GM19467 (cell line): Measurements from ENCODE around the gene NUP85.
"Not testable (repeated sequence)": the region's sequence is repeated elsewhere in the genome, so short reads cannot be mapped to it uniquely, and the experiment has no call there.

Experiments used
- ATAC-seq: cut with Tn5 transposase; IDR thresholded peaks from one replicate; pipeline ENCODE4 v1.9.1; 2021; ENCODE audit warnings: mild to moderate bottlenecking, moderate library complexity; ENCODE audit not compliant: unreplicated experiment

NUP85 gene

GRCh38 chr17:75205037-75205792 lies at the start of gene NUP85:
Gene NUP85, plus strand, starts transcription at chr17:75205679. Its CDS starts 83 bp downstream, at chr17:75205762.
- peak; percentile 57 for ATAC-seq

DNA sequence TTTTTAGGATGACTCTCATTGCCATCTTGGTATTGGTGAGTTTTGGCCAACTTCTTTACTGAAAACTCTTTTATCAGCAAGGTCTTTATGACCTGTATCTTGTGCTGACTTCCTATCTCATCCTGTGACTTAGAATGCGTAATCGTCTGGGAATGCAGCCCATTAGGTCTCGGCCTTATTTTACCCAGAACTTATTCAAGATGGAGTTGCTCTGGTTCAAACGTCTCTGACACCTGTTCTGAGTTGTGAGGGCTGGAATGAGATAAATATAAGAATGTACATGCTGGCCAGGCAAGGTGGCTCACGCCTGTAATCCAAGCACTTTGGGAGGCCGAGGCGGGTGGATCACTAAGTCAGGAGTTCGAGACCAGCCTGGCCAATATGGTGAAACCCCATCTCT lies 47.0 kb upstream of the NUP85 start:
- ATAC-seq, result not testable (repeated sequence)

DNA sequence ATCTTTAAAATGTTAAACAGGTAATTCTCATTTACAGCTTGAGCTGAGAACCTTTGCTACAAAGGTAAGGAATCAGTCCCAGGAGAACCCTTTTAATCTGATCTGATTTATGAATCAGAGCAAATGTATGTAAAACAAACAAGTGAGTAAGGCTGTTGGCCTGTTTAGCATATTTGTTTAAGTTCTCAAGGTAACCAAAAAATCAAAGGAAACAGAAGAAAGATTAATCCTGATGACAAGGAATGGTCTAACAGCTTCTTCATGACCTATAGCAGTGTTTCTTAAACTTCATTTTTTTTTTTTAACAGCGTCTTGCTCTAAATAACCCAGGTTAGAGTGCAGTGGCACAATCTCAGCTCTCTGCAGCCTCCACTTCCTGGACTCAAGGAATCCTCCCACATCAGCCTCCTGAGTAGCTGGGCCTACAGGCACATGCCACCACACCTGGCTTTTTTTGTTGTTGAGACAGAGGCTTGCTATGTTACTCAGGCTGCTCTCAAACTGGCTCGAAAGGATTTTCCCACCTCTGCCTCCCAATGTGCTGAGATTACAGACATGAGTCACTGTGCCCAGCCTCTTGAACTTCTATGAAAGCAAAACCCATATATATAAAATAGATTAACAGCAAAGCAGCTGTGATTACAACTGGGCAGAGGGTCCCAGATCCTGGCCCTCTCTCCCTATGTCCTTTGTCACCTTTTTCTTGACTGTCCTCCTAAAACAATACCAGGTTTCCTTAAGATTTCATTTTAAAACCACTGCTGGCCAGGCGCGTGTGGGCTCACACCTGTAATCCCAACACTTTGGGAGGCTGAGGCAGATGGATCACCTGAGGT lies 46.1 kb upstream of the NUP85 start:
- no peak for ATAC-seq

- ATAC-seq, result no peak
Observed at GRCh38 chr17:75160211-75160610, 45.3 kb upstream of the NUP85 start.

DNA sequence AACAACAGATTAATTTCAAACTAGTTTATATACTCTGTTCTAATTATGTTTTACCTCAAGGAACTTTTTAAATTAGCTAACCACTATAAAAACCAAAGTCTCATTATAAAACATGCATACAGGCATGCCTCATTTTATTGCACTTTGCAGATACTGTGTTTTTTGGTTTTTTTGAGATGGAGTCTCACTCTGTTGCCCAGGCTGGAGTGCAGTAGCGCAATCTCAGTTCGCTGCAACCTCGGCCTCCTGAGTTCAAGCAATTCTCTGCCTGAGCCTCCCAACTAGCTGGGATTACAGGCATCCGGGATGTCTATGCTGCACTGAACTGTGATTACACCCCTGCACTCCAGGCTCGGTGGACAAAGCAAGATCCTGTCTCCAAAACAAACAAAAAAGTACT lies 42.4 kb upstream of the NUP85 start:
- no peak for ATAC-seq

GRCh38 chr17:75164606-75165005 lies 40.9 kb upstream of the NUP85 start:
- ATAC-seq, result not testable (repeated sequence)

DNA sequence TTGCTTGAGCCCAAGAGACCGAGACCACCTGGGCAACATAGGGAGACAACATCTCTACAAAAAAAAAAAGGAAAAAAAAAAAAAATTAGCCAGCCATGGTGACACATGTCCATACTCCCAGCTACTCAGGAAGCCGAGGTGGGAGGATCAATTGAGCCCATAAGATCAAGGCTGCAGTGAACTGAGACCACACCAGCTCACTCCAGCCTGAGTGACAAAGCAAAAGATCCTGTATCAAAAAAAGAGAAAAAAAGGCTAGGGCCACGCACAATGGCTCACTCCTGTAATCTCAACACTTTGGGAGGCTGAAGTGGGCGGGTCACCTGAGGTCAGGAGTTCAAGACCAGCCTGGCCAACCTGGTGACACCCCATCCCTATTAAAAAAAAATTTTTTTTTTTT lies 36.5 kb upstream of the NUP85 start:
- no peak for ATAC-seq

GRCh38 chr17:75173526-75173925 lies 32.0 kb upstream of the NUP85 start:
- no peak for ATAC-seq

- ATAC-seq, result no peak
Observed at GRCh38 chr17:75174996-75175395, 30.5 kb upstream of the NUP85 start.

DNA sequence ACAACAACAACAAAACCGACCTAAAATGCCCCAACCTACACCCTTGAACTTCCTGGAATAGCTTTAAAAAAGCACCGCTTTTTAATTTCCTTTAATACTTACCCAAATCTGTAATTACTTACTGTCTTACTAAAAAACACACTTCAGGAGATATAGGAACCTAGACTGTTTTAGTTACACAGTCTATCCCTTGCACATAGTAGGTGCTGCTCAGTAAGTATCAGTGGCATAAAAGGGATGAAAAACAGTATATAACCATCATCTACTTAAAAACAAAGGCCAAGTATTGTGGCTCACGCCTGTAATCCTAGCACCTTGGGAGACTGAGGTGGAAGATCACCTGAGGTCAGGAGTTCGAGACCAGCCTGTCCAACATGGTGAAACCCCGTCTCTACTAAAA lies 28.9 kb upstream of the NUP85 start:
- no peak for ATAC-seq

DNA sequence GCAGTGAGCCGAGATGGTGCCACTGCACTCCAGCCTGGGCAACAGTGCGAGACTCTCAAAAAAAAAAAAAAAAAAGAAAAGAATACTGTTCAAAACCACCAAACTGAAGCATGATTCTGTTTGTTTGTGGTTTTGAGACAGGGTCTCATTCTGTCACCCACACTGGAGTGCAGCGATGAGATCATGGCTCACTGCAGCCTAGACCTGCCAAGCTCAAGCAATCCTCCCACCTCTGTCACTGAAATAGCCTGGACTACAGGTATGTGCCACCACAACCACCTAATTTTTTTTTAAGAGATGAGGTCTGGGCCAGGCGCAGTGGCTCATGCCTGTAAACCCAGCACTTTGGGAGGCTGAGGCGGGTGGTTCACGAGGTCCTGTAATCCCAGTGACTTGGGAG lies 27.0 kb upstream of the NUP85 start:
- ATAC-seq, result no peak

- no peak for ATAC-seq
Observed at GRCh38 chr17:75181110-75181509, 24.4 kb upstream of the NUP85 start.

DNA sequence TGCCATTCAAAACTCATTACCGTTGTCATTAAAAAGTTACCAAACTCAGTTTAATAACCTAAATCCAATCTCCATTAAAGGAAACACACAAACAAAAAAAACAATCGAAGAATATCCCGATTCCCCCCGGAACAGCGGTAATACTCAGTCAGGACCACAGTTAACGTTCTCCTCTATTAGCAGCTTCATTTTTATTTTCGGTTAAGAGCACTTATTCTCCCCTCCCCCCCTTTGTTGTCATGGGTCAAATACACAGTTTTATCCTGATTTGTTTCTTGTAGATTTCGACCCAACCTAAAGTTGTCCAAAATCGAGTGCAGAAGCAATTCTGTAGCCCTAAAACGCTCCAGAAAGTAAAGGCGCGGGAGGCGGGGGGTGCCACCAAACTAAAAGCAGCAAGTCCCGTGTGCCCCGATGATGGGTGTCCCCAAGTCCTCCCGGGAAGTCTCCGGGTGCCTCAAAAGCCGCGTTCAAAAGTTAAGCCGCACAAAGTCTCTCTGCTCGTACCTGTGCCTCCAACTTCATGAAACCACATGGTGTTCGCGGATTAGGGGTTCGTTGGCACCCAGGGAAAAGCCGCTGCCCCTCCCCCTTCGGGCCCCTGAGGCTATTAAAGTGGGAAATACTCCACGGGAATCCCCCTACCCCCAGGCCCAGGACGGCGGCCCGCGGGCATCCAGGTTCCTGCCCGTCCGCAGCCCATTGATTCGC lies 23.7 kb upstream of the NUP85 start:
- peak; percentile 17 for ATAC-seq

GRCh38 chr17:75182319-75182568 lies 23.2 kb upstream of the NUP85 start:
- no peak for ATAC-seq

GRCh38 chr17:75182569-75183436 lies 22.7 kb upstream of the NUP85 start, which contains the start of gene SUMO2:
Gene SUMO2, minus strand, starts transcription at chr17:75182959. Its CDS starts 125 bp downstream, at chr17:75182834.
- ATAC-seq, result peak; percentile 69

- no peak for ATAC-seq
Observed at GRCh38 chr17:75183999-75184884, 21.2 kb upstream of the NUP85 start.

DNA sequence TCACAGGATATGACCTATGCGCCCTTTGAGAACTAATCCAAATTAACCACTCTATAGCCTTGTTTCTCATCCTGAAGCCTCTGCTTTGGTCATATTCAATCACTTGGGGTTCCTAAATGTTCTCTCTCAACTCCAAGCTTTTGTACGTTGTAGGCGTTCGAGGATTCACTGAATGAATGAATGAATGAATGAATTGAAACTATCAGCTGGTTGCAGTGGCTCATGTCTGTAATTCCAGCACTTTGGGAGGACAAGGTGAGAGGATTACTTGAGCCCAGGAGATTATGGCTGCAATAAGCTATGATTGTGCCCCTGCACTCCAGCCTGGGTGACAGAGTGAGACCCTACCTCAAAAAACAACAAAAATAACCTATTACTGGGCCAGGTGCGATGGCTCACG lies 16.9 kb upstream of the NUP85 start:
- no peak for ATAC-seq

DNA sequence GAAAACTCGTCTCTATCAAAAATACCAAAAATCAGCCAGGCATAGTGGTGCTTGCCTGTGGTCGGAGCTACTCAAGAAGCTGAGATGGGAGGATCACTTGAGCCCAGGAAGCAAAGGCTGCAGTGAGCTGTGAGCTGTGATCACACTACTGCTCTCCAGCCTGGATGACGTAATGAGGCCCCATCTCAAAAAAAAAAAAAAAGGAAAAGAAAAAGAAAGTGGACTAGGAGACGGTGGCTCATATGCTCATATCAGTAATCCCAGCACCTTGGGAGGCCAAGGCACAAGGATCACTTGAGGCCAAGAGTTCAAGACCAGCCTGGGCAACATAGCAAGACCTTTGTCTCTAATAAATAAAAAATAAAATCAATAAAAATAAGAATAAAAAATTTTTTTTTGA lies 13.9 kb upstream of the NUP85 start:
- no peak for ATAC-seq

- ATAC-seq, result no peak
Observed at GRCh38 chr17:75194879-75195278, 10.6 kb upstream of the NUP85 start.
